Fibroblast of mammary gland (primary cell): Measurements from ENCODE around the gene ZNF107.
"Not testable (repeated sequence)": the region's sequence is repeated elsewhere in the genome, so short reads cannot be mapped to it uniquely, and the experiment has no call there.

Source experiments
- DNase-seq: peaks from one replicate; pipeline ENCODE4 v3.0.0-alpha.2; 2010; ENCODE audit warnings: low read depth
- H3K4me3 ChIP-seq: 2 replicates; pipeline ENCODE4 v1.5.1; 2011; ENCODE audit warnings: low read depth, mild to moderate bottlenecking, low read length, moderate library complexity; ENCODE audit not compliant: control insufficient read depth
- TF ChIP-seq, protein P1 (sequence below): conservative IDR thresholded peaks from 2 replicates; pipeline ENCODE4 v1.5.1; 2011; ENCODE audit warnings: low read depth, low read length, inconsistent platforms; ENCODE audit not compliant: control insufficient read depth, insufficient read depth

The ZNF107 gene

DNA sequence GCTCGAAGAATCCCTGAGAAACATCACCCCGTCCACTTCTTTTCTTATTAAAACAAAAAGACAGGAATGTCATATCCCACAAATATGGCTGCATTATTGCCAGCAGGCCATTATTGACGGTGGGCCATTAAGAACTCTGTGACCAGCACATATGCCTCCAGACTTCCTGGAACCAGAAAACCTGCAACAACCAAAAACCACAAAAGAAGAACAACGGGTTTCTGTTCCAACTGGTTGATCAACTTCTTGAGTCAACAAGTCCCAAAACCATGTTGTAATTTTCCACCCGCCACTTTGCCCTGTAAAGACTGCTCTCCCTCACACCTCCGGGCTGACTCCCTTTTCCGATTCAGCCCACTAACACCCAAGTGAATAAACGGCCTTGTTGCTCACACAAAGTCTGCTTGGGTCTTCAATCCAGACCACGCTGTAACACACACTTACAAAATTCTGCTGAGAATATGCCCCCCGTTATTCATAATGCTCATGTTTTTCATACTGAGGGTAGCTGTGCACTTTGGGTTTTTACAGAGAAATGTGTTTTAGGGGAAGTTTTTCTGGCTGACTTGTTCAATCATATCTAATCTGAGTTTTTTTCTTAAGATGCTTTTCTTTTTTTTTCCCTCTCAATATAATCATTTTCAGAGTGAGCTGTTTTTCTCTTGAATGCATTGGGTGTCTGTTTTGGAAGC, 20.7 kb downstream of the ZNF107 start:
- H3K4me3 ChIP-seq: no peak overlapping the region
- TF ChIP-seq, protein P1, sequence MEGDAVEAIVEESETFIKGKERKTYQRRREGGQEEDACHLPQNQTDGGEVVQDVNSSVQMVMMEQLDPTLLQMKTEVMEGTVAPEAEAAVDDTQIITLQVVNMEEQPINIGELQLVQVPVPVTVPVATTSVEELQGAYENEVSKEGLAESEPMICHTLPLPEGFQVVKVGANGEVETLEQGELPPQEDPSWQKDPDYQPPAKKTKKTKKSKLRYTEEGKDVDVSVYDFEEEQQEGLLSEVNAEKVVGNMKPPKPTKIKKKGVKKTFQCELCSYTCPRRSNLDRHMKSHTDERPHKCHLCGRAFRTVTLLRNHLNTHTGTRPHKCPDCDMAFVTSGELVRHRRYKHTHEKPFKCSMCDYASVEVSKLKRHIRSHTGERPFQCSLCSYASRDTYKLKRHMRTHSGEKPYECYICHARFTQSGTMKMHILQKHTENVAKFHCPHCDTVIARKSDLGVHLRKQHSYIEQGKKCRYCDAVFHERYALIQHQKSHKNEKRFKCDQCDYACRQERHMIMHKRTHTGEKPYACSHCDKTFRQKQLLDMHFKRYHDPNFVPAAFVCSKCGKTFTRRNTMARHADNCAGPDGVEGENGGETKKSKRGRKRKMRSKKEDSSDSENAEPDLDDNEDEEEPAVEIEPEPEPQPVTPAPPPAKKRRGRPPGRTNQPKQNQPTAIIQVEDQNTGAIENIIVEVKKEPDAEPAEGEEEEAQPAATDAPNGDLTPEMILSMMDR: no peak
- DNase-seq: no peak

DNA sequence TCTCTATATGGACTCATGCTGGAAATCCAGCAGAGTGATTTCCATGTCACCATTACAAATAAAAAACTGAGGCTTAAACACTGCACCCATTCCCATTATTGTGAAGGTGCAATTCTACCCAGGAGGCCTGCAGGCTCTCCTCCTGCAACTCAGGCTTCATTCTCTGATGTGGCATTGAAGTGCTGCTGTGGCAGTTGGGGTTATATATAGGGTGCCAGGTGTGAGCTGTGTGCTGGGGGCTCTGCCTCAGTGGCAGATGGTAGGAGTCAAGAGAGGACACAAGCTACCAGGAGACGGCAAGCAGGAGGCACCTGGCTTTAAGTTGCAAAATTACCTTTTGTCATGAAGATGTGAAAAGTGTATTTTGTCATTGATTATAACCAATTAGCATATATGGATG, 21.3 kb downstream of the ZNF107 start:
- H3K4me3 ChIP-seq: no peak overlapping the region
- no peak for DNase-seq
- TF ChIP-seq, protein P1: no peak

DNA sequence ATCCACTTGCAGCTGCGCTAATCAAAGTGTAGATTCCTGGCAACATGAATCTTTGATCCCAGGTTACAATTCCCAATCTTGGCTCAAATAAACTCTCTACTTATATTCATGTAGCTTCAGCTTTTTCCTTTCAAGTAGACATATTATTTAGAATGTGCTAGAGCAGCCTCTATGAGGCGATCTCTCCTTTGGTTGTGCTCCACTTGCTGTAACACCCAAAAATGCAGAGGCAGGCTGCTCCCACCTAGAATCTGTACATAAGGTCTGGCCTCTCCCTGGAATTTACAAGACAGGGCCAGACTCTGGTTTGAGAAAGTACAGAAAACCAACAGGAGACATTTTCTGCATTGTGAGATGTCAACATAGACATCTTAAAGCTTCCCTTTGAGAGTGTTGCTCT, 23.1 kb downstream of the ZNF107 start:
- DNase-seq: no peak
- H3K4me3 ChIP-seq: no peak overlapping the region
- TF ChIP-seq, protein P1: no peak

DNA sequence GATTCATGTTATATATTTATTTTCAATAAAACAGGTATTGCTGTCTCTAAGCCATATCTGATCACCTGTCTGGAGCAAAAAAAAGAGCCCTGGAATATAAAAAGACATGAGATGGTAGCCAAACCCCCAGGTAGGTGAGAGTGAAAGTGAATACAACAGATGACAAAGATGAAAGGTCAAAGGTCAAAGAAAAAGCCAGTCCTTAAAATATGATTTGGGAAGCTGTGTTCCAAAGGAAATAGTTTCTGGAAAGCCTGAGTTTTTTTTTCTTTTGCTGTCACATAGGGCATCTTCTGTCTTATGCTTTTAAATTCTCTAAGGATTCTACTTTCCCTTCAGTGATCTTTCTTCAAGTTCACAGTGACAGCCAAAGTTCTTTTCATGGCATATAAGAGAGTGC, 25.9 kb downstream of the ZNF107 start:
- no peak for DNase-seq
- TF ChIP-seq, protein P1: no peak
- no peak overlapping the region for H3K4me3 ChIP-seq

DNA sequence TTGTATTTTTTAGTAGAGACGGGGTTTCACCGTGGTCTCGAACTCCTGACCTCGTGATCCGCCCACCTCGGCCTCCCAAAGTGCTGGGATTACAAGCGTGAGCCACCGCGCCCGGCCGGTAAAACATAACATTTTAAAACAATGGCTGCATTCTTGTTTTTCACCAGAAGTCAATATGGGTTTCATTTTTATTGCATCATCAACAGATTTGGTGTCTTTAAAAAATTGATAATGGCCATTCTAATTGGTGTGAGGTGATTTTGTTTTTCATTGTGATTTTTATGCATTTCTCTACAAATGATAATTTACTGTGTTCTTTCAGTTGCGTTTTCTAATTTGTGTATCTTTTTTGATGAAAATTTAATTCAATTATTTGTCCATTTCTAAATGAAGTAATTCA, 31.9 kb downstream of the ZNF107 start:
- DNase-seq, H3K4me3 ChIP-seq: not testable (repeated sequence)

DNA sequence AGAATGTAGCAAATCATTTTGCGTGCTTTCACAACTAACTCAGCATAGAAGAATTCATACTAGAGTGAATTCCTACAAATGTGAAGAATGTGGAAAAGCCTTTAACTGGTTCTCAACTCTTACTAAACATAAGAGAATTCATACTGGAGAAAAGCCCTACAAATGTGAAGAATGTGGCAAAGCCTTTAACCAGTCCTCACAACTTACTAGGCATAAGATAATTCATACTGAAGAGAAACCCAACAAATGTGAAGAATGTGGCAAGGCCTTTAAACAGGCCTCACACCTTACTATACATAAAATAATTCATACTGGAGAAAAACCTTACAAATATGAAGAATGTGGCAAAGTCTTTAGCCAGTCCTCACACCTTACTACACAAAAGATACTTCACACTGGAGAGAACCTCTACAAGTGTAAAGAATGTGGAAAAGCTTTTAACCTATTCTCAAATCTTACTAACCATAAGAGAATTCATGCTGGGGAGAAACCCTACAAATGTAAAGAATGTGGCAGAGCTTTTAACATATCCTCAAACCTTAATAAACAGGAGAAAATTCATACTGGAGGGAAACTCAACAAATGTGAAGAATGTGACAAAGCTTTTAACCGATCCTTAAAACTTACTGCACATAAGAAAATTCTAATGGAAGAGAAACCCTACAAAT, 40.8 kb downstream of the ZNF107 start:
- H3K4me3 ChIP-seq: no peak overlapping the region
- TF ChIP-seq, protein P1: no peak
- DNase-seq: no peak

DNA sequence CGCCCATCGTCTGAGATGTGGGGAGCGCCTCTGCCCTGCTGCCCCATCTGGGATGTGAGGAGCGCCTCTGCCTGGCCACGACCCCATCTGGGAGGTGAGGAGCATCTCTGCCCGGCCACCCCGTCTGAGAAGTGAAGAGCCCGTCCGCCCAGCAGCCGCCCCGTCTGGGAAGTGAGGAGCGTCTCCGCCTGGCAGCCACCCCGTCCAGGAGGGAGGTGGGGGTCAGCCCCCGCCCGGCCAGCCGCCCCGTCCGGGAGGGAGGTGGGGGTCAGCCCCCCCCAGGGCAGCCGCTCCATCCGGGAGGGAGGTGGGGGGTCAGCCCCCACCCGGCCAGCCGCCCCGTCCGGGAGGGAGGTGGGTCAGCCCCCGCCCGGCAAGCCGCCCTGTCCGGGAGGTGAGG, 52.0 kb downstream of the ZNF107 start:
- DNase-seq, H3K4me3 ChIP-seq: not testable (repeated sequence)

DNA sequence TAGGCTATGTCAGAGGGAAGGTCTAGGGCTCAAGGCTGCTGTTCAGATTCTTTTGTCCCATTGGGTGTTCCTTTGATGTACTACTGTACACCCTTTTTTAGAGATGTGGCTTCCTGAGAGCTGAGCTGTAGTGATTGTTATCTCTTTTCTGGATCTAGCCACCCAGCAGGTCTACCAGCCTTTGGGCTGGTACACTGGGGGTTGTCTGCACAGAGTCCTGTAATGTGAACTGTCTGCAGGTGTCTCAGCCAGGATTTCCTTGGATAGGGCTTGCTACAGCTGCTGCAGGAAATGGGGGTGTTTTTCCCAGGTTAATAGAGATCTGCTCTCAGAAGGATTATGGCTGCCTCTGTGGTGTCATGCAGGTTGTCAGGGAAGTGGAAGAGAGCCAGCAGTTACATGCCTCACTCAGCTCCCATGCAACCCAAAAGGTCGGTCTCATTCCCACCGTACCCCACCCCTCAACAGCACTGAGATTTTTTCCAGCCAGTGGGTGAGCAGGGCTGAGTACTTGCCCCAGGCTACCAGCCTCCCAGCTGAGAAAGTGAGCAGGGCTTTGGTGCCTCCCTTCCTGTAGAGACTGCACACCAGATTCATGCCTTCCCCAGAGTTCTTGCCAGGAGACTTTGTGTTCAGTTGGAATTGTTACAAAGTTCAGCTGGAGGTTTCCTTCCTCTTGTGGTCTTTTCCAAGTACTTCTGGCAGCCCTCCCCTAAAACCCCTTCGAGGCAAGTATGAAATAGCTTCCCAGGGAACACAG, 63.3 kb downstream of the ZNF107 start:
- no peak overlapping the region for H3K4me3 ChIP-seq
- DNase-seq: no peak
- TF ChIP-seq, protein P1: no peak
